ENCODE data around the gene FHIT. TPM values are rescaled to one million over a fixed set of nuclear protein-coding genes. Genes with fewer than 3 reads are reported as not detected.

FHIT gene
- total and polyA plus RNA-seq, 8 donors = 1.8 to 10.6 (median 7.1) TPM

GRCh38 chr3:60434950-60435349, 816.3 kb downstream of the FHIT start:
- no peak for DNase-seq
- no peak for TF ChIP-seq POLR2A (IDR thresholded peaks at IDR 0.05)
- TF ChIP-seq EP300 (IDR thresholded peaks at IDR 0.05) = no peak
- no peak for TF ChIP-seq CTCF (IDR thresholded peaks at IDR 0.05)
- TF ChIP-seq POLR2AphosphoS5 (IDR thresholded peaks at IDR 0.05) = no peak
- Histone ChIP-seq H3K4me3 (no peak overlapping the region), H3K9me3 (no peaks in the 10 kb centered on the region), H3K27ac (no peak overlapping the region), H3K36me3 (no peaks in the 10 kb centered on the region), H3K27me3 (no peaks in the 10 kb centered on the region), H3K4me1 (no peaks in the 10 kb centered on the region)
- intact Hi-C loops (cut with DNase I; ENCODE audit: low total_unique reads) = no loop called here

- DNase-seq = no peak
- Histone ChIP-seq H3K4me3 (no peak overlapping the region), H3K4me1 (no peaks in the 10 kb centered on the region), H3K9me3 (no peaks in the 10 kb centered on the region), H3K27ac (no peak overlapping the region), H3K27me3 (no peaks in the 10 kb centered on the region), H3K36me3 (no peaks in the 10 kb centered on the region)
- intact Hi-C loops (cut with DNase I; ENCODE audit: low total_unique reads) = no loop called here
- TF ChIP-seq POLR2A (IDR thresholded peaks at IDR 0.05) (no peak), CTCF (IDR thresholded peaks at IDR 0.05) (no peak), POLR2AphosphoS5 (IDR thresholded peaks at IDR 0.05) (no peak), EP300 (IDR thresholded peaks at IDR 0.05) (no peak)
- 0 to 100% (median 40%) methylated on average over 1 of the region's 1 CpG for WGBS, 5 donors
These were observed 816.9 kb downstream of the FHIT start for GRCh38 chr3:60434323-60434722.

- WGBS, 5 donors = 45 to 69% (median 53%) methylated on average over 5 of the region's 5 CpGs
- TF ChIP-seq POLR2A (IDR thresholded peaks at IDR 0.05) (no peak), EP300 (IDR thresholded peaks at IDR 0.05) (no peak), POLR2AphosphoS5 (IDR thresholded peaks at IDR 0.05) (no peak), CTCF (IDR thresholded peaks at IDR 0.05) (no peak)
- intact Hi-C loops (cut with DNase I; ENCODE audit: low total_unique reads) = no loop called here
These were observed 819.7 kb downstream of the FHIT start for GRCh38 chr3:60431599-60431958.

GRCh38 chr3:60430205-60430604, 821.0 kb downstream of the FHIT start:
- WGBS, 5 donors = 89 to 98% (median 95%) methylated on average over 1 of the region's 1 CpG
- no peak overlapping the region for H3K4me3 ChIP-seq
- TF ChIP-seq POLR2A (IDR thresholded peaks at IDR 0.05) (no peak), POLR2AphosphoS5 (IDR thresholded peaks at IDR 0.05) (no peak), EP300 (IDR thresholded peaks at IDR 0.05) (no peak), CTCF (IDR thresholded peaks at IDR 0.05) (no peak)

More at GRCh38 chr3:60431599-60431958, 819.7 kb downstream of the FHIT start:
- no peak overlapping the region for H3K4me3 ChIP-seq
- no peaks in the 10 kb centered on the region for H3K9me3 ChIP-seq
- no peaks in the 10 kb centered on the region for H3K4me1 ChIP-seq
- DNase-seq = peak in 1 of 2 donors; percentile 15
- no peaks in the 10 kb centered on the region for H3K27me3 ChIP-seq
- H3K27ac ChIP-seq = no peak overlapping the region
- no peaks in the 10 kb centered on the region for H3K36me3 ChIP-seq

More at GRCh38 chr3:60430205-60430604, 821.0 kb downstream of the FHIT start:
- no peaks in the 10 kb centered on the region for H3K9me3 ChIP-seq
- H3K4me1 ChIP-seq = no peaks in the 10 kb centered on the region
- intact Hi-C loops (cut with DNase I; ENCODE audit: low total_unique reads) = no loop called here
- no peaks in the 10 kb centered on the region for H3K36me3 ChIP-seq
- no peak overlapping the region for H3K27ac ChIP-seq
- no peaks in the 10 kb centered on the region for H3K27me3 ChIP-seq
- no peak for DNase-seq
